GM18511 (cell line): ENCODE measurements around the gene MARCHF3.
"Not testable (repeated sequence)": the region's sequence is repeated elsewhere in the genome, so short reads cannot be mapped to it uniquely, and the experiment has no call there.

Source experiments
- ATAC-seq: cut with Tn5 transposase; IDR thresholded peaks from one replicate; pipeline ENCODE4 v1.9.1; 2021; ENCODE audit warnings: mild to moderate bottlenecking, moderate library complexity; ENCODE audit not compliant: unreplicated experiment

MARCHF3 gene, protein sequence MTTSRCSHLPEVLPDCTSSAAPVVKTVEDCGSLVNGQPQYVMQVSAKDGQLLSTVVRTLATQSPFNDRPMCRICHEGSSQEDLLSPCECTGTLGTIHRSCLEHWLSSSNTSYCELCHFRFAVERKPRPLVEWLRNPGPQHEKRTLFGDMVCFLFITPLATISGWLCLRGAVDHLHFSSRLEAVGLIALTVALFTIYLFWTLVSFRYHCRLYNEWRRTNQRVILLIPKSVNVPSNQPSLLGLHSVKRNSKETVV

DNA sequence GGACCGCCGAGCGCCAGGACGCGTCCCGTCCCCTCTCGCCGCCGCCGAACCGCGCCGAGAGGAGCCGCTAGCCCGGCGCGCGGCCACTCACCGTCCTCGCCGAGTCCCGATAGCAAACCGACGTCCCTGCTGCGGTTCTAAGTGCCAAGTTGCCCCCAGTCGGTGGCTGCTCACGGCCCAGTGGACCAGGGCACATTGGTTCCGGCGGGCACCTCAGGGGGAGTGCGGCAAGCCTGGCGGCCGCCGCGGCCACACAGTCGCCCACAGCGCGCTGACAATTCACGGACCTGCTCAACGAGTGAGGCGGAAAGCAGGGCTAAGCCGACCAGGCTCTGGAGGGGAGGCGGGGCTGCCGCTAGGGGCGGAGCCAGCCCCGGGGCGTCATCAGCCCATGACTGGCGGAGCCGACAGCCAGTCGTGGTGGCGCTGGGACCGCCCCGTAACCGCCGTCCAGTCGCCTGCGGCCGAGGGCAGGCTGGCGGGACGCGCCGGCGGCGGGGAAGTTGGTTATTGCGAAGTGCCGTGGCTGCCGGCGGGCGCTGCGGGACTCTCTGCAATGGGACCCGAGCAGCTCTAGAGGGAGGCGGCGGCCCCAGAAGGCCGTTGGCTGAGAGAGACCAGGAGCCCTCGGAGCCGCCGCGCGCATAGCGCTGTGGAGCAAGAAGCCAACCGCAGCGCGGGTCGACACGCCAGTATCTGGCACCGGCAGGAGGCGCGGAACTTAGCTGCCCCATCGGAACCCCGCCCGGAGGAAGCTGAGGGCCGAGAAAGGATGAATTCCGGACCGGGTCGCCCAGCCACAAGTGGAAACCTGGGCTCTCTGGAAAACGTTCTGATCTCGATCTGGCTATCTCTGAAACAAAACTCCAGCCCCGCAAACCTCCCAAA is at the start of gene MARCHF3:
Gene MARCHF3 (minus strand): TSS at position 300 of the 888 bp plus-strand sequence. CDS start 112,387 bp downstream, outside the sequence.
- peak; percentile 91 for ATAC-seq

DNA sequence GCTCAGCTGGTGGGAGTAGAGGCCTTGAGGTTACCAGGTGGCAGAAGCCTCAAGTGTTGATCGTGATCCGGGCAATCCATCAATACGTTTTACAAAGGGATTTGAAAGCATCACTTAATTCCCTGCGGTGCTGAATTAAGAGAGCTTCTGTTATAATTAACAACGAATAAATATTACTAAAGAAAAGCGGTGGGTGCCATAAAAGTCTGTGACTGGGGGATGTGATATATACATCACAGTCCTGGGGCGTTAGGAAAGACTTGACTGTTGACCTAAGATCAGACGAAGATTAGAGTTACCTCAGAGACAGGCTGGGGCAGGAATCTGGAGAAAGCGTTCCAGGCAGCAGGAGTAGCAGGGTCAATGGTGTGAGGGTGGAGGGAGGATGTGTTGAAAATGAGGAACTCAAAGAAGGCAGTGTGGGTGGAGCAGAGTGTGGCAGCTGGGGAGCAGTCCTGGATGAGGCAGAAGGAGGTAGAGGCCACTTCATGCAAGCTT is 49.7 kb upstream of the MARCHF3 start:
- no peak for ATAC-seq

DNA sequence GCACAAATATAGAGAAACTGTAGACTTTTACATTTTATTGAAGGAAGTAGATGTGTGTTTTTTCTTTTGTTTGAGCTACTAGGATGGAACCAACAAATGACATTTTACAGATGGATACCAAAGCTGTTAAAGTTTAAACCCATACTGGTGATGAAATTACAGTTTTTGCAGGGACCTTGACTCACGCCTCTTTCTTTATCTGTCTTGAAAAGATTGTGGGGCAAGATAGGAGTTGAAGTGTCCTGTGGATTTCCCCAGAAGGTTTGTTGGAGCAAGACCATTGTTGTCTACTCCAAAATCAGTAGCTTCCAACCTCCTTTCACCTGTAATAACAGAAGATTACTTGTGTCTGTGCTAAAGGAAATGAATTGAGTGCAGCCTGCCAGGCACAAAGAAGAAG is 47.0 kb upstream of the MARCHF3 start:
- no peak for ATAC-seq

DNA sequence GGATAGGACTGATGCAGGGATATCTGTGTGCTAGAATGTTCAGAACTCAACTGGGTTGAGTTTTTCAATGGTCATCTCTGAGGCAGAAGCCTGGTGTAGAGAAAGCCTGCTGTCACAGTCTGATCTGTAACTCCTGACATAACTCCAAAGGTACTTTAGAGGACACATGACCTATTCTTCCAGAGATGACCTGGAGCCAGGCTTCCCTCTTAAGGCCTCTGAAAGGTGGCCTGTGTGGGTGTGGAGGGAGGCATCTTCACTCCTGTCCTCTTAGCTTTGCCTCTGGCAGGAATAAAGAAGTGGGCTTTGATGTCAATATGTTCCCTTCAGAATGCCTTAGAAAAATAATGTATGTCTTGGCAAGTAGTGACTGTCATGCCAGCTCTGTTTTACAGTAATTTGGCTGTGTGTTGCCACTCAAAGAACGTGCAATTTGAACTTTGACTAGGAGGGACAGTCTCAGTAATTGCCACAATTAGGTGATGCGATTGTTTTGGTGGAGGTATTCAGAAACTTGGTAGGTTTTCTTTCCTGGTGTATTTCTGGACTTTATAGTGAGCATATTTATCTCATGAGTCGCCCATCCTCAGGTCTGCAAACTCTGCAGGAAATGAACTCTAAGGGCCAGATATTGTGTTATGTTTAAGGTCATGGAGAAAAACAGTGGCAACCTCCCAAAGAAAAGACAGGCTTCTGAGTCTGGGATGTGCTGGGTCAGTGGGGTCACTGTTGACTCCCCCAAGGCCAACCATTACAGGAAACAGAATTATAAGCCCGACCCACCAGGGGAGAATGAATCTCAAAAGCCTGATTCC is 46.2 kb upstream of the MARCHF3 start:
- ATAC-seq: no peak

DNA sequence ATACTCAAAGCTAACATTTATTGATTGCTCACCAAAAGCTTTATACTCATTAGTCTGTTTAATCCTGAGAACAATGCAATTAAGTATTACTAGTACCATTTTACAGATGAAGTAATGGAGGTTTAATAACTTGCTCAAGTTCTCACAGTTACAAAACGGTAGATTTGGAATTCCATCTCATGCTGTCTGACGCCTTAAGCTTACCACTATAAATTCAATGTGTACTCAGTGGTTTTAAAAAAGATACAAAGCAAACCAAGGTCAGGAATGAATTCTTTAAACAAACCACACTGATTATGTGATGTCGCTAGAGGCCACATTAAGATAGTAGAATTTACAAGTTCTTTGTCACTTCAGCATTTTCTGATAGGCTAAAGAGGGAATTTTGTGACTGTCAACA is 44.1 kb upstream of the MARCHF3 start:
- ATAC-seq: no peak

DNA sequence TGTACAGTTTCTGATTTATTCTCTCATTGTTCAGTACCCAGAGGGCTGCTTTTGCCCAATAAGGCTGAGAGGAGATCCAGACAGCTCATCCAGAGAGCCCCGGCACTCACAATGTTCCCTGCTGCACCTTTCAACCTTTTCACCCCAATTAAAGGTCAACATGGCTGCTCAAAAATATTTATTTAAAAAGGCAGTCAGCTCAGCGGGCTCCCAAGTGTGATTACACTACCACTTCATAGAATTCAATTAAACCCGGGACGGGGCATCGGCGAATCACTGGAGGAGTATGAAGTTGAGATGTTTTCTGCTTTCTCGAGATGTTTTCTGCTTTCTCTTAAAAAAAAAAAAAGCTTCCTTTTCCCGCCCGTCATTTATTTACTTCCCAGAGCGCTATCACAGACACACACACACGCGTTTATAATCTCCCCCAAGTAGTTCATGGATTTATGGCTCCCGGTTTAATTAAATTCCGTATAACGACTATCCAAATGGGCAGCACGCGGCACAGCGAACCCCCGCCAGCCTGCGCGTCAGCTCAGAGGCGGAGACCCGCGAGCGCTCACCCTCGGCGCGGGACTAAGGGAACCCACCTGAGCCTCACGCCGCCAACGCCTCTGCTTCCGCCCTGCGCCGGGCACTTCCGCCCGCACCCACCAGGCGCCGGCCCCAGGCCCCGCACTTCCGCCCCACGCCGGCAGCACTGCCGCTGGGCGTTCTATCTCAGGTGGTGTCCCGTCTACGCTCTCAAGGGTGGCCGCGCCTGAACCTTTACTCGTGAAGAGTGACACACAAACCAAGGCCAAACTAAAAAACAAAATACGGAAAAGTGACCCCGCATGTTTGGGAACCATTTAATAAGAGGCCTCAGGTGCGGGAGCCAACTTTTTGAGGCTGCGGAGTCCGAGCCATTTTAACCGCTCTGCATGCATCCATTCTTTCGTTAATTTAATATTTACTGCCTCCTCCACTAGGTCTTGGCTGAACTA is 42.8 kb upstream of the MARCHF3 start, which contains the start of gene C5orf63:
Gene C5orf63 (minus strand): TSS at position 642 of the 986 bp plus-strand sequence. CDS start 14,507 bp downstream, outside the sequence.
- peak; percentile 99 for ATAC-seq

DNA sequence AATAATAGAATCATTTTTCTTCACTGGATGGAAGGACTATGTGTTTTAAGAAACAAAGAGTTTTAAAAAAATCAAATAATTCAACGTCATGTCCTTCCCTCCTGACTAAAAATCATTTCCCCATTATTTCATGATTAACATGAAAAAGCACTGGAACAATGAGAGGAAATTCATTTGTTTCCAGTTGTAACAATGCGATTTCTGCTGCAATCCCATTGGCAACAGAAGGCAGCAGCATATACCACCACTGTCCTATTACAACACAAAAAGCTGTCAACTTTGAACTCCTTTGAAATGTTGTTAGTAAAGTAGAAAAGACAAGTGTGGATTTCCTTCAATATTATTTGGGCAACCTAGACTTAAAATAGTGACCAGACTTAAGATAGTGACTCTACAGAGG is 39.9 kb upstream of the MARCHF3 start:
- no peak for ATAC-seq

DNA sequence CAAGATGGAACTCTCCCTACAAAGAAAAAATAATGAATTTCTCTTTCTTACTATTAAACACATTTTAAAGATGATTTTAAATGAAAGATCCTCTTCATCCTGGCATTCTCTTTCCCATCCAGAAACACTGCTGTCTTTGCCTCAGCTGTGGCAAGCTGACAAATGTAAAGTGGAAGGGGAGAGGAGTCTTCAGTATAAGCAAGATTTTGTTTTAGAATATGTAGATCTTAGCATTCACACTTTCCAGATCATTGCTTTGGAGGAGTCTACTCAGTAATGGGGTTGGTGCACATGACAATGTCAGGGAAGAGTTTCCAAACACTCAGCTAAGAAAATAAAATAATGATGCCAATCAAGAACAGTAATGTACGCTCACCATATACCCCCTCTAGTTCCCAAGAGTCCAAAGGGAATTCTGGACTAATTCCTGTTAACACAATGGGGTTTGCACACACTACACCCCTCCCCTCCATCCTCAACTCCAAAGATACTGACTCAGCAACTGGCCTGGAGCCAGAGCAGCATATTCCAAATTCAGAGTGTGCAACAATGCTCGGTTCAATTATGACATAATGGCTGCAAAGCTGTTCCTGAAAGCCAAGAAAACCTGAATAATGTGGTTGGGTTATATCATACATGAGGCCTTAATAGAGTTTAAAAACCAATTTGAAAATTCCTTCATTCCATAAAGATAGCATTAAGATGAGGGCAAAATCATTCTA is 38.3 kb upstream of the MARCHF3 start:
- ATAC-seq: no peak

DNA sequence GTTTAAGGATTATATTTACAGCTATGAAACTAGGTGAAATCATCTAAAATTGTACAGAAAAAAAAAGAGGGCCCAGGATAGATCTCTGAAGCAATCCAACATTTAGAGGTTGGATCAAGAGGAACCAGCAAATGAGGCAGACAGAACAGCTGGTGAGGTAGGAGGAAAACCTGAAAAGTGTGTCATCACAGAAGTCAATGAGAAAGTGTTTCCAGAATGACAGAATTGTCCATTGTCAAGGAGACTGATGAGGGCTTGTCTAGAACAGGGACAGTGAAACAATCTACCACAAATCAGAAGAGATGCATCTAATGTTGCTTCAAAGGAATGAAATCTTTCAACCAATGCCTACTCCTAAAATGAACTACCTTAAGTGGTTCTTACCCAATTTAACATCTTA is 36.4 kb upstream of the MARCHF3 start:
- ATAC-seq: no peak

DNA sequence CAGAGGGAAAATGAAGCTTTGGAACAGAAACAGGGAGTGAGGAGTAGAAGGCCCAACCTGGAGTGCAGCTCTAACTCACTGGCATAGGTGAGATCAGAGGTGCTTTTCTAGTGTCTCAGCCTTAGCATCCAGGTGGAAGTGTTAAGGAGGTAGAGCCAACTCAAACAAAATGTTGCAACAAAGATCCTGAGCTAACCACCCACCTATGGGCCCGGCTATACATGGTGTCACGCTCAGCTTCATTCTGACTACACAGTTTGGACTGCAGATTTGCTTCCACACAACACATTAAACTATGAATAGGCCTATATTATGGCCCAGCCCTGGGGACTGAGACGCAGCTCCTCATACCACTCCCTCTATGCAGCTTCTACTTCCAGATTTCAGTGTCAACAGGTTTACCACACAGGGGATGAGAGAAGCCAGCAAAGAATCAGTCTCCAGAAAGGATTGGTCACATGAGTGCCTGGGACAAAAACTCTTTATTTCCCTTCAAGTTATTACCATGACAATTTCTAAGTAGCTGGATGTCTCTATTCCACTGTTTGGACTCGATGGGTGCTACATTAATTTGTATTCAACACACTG is 34.0 kb upstream of the MARCHF3 start:
- ATAC-seq: no peak

DNA sequence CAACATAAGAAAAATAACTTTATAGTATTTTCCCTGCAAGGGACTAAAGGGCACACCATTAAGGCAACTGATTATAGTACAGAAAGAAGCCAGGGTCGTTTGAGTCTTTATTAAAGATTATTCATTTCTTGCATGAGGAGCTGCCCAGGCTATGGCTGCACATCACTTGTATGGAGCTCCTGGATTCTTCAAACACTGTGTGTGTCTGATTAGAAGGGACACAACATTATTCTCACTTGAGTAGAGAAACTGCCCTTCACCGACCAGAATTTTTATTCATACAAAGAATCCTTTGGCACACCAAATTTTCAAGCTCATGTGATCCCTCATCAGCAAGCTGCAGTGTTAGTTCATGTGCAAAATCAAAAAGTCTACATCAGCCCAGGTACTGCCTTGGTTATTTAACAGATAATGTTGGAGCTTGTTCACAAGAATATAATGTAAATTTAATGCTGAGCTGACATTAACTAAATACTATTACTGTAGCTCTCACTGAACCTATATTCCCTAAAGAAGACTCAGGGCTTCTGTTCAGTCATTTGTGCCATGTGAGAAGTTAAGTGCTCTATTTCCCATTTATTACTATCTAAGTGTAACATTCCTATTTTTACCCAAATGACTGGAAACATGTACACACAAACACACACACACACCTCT is 33.0 kb upstream of the MARCHF3 start:
- no peak for ATAC-seq

DNA sequence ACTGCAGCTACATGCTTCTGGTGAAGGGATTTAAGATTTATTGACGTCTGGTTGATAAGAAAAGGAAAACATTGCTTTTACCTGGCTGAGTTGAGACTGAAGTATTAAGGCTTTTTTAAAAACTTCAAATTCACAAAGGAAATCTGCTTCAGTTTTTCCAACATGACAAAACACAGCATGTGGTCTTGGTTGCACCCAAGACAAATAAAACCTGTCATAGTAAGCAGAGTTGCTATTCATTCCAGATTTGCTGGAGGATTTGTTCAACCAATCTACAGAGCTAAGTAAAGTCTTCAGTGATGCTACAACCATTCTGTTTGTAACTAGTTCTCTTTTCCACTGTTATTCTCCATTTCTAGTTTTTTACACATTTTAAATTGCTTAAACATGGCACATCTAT is 31.6 kb upstream of the MARCHF3 start:
- ATAC-seq: no peak

DNA sequence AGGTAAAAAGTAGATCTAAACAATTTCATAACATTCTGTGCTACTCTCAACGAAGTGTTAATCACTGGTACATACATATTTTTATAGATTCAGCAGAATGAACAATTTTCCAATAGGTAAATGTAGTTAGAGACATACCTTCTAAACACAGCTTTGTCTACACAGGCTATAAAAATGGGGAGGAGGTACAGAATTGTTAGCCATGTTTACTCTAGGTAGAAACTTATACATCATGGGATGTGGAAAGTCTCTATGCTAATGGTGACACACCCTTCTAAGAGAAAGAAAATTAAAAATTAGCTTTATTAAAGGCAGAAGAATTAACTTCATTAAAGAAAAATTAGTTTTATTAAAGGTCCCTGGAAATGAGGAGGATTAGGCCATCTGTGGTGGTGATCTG is 31.2 kb upstream of the MARCHF3 start:
- no peak for ATAC-seq

DNA sequence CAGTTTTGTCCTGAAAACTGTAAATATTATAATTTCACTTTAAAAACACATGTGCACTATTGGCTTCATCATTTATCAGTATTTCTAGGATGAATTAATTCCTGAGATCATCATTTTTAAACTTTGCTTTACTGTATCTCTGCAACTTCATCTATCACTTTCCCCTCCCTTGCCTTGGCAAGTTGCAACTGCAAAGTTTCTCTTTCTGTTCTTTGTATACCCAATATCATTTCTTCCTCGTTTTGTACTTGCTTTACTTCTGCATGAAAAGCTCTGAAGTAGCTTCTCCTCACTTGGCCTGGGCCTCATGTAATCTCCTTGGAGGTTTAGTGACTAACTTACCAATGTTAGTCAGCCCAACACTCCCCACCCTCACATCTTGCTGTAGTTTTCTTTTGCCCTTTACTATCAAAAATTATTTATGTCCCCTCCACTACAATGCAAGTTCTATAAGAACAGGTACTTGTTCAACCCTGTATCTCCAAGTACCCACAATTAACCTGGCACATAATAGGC is 30.2 kb upstream of the MARCHF3 start:
- ATAC-seq: no peak

DNA sequence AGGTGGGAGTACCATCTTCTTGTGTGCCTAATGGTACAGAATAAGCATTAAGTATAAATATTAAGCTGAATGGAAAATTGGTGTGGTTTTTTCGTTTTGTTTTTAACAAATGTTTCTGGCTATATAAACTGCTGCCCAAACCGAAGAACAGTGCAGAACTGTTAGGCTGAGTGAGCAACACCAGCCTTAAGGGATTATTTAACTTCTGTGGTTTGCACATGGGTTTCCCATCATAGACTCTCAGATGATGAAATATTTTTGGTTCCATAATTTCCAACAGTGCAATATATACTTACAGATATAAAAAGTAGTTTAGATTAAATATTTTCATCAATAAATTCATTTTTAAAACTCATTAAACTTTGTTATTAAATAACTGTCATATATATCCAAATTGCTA is 26.5 kb upstream of the MARCHF3 start:
- ATAC-seq: no peak

DNA sequence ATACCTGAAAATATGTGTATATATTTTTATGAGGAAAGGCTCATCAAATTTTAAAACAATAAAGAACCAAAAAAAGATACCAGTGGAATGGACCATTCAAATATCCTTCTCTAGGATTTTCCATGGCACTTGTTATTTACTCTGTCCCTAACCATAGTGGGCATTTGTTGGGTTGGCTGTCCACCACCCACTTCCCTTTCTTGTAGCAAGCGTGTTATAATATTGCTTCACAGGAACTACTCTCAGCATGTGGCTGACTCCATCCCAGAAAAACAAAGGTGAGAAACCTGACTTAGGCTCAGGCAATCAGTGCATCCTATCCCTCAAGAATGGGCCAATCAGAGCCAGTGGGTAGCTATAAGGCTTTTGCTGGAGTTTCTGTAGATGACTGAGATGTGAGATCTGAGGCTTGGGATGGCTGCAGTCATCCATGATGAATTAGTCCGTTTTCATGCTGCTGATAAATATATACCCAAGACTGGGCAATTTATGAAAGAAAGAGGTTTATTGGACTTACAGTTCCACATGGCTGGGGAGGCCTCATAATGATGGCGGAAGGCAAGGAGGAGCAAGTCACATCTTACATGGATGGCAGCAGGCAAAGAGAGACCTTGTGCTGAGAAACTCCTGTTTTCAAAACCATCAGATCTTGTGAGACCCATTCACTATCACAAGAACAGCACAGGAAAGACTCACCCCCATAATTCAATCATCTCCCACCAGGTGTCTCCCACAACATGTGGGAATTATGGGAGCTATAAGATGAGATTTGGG is 25.7 kb upstream of the MARCHF3 start:
- ATAC-seq: no peak

DNA sequence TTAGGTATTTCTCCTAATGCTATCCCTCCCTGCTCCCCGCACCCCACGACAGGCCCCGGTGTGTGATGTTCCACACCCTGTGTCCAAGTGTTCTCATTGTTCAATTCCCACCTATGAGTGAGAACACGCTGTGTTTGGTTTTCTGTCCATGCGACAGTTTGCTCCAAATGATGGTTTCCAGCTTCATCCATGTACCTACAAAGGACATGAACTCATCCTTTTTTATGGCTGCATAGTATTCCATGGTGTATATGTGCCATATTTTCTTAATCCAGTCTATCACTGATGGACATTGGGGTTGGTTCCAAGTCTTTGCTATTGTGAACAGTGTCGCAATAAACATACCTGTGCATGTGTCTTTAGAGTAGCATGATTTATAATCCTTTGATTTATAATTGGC is 23.2 kb upstream of the MARCHF3 start:
- not testable (repeated sequence) for ATAC-seq
